GM21717 (cell line): ENCODE measurements around the gene TOE1.
"Not testable (repeated sequence)": the region's sequence is repeated elsewhere in the genome, so short reads cannot be mapped to it uniquely, and the experiment has no call there.

Experiments
- ATAC-seq: cut with Tn5 transposase; IDR thresholded peaks from one replicate; pipeline ENCODE4 v1.9.1; 2021; ENCODE audit warnings: mild to moderate bottlenecking, moderate library complexity; ENCODE audit not compliant: unreplicated experiment

TOE1 gene

GRCh38 chr1:45339789-45340558, at the start of gene TOE1, which contains the start of gene MUTYH:
TOE1 (plus strand) TSS chr1:45340170; CDS start chr1:45340253, 83 bp downstream.
MUTYH (minus strand) TSS chr1:45340440; CDS start chr1:45334505, 5,935 bp downstream.
- ATAC-seq, result peak; percentile 83

DNA sequence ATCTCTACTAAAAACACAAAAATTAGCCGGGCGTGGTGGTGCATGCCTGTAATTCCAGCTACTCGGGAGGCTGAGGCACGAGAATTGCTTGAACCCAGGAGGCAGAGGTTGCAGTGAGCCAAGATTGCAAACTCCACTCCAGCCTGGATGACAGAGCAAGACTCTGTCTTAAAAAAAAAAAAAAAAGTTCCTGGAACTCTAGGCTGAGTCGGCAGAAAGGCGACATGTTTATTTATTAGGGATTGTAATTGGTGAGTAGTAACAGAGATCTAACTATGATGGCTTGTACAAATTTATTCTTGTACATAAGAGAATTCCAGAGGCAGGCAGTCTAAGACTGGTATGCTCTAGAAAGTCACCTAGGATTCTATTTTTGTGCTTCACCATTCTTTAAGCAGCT, 49.0 kb upstream of the TOE1 start:
- not testable (repeated sequence) for ATAC-seq

- ATAC-seq, result no peak
Measured at GRCh38 chr1:45291716-45292115, 48.3 kb upstream of the TOE1 start.

GRCh38 chr1:45297666-45298356, 42.2 kb upstream of the TOE1 start:
- ATAC-seq, result no peak

- no peak for ATAC-seq
Measured at GRCh38 chr1:45299296-45299695, 40.7 kb upstream of the TOE1 start.

DNA sequence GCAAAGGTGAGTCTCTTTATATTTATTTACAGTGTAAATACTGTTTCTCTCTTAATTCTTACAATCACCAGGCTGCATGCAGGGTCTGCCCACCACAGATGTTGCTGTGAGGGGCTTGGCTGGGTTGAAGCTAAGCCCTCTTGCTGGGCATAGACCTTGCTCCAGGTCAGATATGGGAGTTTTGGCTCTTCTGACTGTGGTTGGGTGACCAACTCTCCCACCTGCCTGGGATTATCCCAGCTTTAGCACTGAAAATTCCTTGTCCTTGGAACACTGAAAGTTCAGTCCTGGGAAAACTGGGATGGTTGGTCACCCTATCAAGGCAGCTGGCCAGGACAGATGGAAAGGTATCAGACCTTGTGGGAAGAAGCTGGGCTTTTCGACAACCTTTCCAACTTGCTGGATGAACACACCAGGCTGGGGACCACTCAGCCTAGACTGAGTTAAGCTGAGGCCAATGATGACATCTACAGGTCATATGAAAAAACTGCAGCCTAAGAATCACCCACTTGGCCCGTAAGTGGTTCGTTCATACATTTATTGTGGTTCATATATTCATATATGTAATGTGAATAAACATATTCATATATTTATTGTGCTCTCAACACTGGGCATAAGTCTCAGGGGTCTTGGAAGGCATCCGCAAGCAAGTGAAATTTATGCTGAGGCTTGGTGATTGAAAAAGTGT, 39.8 kb upstream of the TOE1 start:
- ATAC-seq, result no peak

- ATAC-seq, result no peak
Measured at GRCh38 chr1:45300669-45300997, 39.3 kb upstream of the TOE1 start.

GRCh38 chr1:45302505-45303150, 37.3 kb upstream of the TOE1 start:
- no peak for ATAC-seq

- ATAC-seq, result peak; percentile 60
Measured at GRCh38 chr1:45303520-45304310, 36.3 kb upstream of the TOE1 start.

DNA sequence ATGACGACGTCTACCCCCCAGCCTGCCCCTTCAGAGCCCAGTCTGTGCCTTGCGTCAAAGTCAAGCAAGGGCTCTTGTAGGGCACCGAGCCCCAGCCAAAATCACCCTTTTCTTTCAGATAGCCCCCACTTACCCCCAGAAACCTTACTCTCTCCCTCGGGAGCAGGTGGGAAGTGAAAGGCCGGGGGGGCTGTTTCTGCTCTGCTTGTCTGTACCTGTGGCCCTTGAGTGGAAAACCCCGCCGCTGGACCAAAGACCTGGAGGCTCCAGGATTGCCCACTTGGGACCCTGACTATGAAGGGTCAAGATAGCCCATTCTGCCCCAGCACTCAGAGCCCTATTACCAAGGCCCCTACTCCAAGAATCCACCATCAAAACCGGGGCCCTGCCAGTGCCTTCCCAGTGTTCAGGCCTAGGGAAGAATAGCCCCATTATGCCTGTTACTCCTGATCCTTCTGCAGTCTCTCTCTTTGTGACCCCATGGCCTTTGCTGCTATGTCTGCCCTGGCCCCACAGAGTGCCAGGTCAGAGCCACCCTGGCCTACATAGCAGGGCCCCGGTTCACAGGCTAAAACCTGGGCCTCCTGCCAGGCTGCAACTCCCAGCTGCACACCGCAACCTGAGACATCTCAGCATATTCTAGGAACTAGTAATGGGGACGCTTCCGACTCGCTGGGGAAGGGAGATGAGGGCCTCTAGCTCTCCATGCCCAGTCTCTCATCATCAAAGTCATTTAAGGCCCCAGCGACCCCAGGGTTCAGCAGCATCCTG, 35.5 kb upstream of the TOE1 start:
- ATAC-seq, result no peak

- no peak for ATAC-seq
Measured at GRCh38 chr1:45305231-45305630, 34.7 kb upstream of the TOE1 start.

GRCh38 chr1:45306319-45306718, 33.7 kb upstream of the TOE1 start:
- no peak for ATAC-seq

DNA sequence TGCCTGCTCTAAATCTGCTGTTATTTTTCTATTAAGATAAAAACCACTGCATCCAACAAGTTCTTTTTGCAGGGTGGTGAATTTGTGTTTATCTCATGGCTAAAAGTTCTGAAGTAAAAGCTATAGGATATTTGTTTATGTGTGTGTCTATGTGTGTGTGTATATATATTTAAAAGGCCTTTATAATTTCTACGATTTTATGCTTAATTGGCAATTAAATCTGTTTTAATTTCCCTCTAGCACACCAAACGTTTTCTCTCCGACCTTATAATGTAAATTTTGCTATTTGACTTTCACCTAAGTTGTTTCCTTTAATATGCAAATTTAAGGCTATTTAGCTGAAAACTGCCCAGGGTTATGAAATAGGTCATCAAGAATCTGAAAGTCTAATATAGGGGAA, 33.1 kb upstream of the TOE1 start:
- no peak for ATAC-seq

GRCh38 chr1:45314266-45314665, 25.7 kb upstream of the TOE1 start:
- no peak for ATAC-seq

DNA sequence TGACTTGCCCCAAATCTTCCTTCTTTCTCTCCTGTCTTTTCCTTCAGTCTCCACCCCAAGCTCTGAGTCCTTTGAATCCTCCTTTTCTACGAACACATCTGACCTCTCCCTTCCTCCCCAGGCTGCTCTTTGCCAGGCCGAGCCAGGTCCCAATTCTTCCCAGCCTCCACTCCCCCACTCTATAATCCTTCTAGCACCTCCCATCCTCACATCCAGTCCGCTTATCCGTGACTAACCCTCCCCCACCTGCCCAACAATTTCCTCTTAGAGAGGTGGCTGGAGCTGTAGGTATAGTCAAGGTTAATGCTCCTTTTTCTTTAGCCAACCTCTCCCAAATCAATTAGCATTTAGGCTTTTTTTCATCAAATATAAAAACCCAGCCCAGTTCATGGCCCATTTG, 22.8 kb upstream of the TOE1 start:
- ATAC-seq, result no peak

DNA sequence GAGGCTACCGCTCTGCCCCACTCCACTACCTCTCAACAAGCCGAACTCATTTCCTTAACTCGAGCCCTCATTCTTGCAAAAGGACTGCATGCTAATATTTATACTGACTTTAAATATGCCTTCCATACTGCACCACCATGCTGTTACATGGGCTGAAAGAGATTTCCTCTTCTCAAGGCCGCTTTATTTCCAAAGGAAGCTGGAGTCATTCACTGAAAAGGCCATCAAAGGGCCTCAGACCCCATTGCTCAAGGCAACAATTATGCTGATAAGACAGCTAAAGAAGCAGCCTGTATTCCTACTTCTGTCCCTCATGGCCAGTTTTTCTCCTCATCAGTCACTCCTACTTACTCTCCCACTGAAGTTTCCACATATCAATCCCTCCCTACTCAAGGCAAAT, 20.2 kb upstream of the TOE1 start:
- ATAC-seq, result no peak

DNA sequence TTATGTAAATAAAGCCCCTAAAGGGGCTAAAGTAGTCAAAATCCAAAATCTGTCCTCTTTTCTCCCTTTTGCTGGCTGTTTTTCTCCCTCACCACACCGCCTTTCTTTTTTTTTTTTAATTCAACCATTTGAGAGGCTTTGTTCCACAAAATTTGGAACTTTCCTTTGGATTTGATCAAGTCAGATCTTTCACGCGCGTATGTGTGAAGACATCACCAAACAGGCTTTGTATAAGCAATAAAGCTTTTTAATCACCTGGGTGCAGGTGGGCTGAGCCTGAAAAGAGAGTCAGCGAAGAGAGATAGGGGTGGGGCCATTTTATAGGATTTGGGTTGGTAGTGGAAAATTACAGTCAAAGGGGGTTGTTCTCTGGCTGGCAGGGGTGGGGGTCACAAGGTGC, 18.5 kb upstream of the TOE1 start:
- ATAC-seq, result no peak

DNA sequence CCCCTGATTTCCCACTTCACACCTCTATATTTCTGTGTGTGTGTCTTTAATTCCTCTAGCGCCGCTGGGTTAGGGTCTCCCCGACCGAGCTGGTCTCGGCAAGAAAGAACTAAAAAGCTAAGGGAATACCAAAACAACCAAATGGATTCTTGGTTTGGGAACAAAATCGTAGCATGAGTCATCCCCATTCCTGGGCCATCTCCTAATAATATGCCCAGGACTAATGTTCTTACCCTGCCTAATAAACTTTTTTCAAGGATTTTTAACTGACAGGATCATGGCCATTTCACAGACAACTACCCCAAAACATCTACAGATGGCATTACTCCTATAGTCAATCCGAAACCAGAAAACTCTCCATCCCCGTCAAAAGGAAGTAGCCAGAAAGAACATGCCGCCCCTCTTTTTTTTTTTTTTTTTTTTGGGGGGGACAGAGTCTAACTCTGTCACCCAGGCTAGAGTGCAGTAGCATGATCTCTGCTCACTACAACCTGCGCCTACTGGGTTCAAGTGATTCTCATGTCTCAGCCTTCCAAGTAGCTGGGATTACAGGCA, 17.4 kb upstream of the TOE1 start:
- ATAC-seq, result no peak

- ATAC-seq, result no peak
Measured at GRCh38 chr1:45325851-45326506, 14.0 kb upstream of the TOE1 start.
